H1 (cell line): ENCODE results near the gene GUCY2D. TPM values are rescaled to one million over a fixed set of nuclear protein-coding genes. Genes with fewer than 3 reads are reported as not detected.

Experiments used
- CTCF ChIA-PET: fragments of 300-600 bp; sonication (Branson Sonifier 250); formaldehyde crosslinking; loops from one replicate; lab custom pipeline; 2021; ENCODE audit not compliant: partially characterized antibody; lab: Charles Lee
- POLR2A ChIA-PET: fragments of 300-600 bp; sonication (Branson Sonifier 250); formaldehyde crosslinking; loops from one replicate; lab custom pipeline; 2021; ENCODE audit warnings: inconsistent platforms; ENCODE audit not compliant: partially characterized antibody; lab: Charles Lee
- DNase-seq, 2 experiments: peaks; one replicate each; pipeline versions ENCODE4 v3.0.0 to v3.0.0-alpha.2; 2010 to 2022; ENCODE audit warnings: low spot score in 2 of 2, low read depth in 1 of 2, mixed read lengths in 1 of 2
- FAIRE-seq: peaks from 2 replicates; lab custom pipeline; 2011; peaks lifted over from hg19 to GRCh38; lab: Jason Lieb, UNC
- H2AFZ ChIP-seq: 2 replicates; pipeline ENCODE4 v1.8.1; 2012; ENCODE audit warnings: low read length, inconsistent platforms
- H2AK5ac ChIP-seq: 2 replicates; pipeline ENCODE4 v1.6.1; 2013; ENCODE audit warnings: low read depth, low read length
- H2BK120ac ChIP-seq: replicated peaks from 2 replicates; pipeline ENCODE3; 2013; ENCODE audit warnings: low read depth, low read length, inconsistent platforms
- H2BK12ac ChIP-seq: 2 replicates; pipeline ENCODE4 v1.6.1; 2013; ENCODE audit warnings: low read depth, low read length
- H2BK15ac ChIP-seq: 2 replicates; pipeline ENCODE4 v1.6.1; 2013; ENCODE audit warnings: low read length
- H2BK20ac ChIP-seq: 2 replicates; pipeline ENCODE4 v1.6.1; 2013; ENCODE audit warnings: low read length
- H2BK5ac ChIP-seq: 2 replicates; pipeline ENCODE4 v1.6.1; 2013; ENCODE audit warnings: low read depth, low read length
- H3K14ac ChIP-seq: 2 replicates; pipeline ENCODE4 v1.6.1; 2013; ENCODE audit warnings: inconsistent platforms; ENCODE audit not compliant: insufficient read length
- H3K18ac ChIP-seq: 2 replicates; pipeline ENCODE4 v1.6.1; 2013; ENCODE audit warnings: low read length; ENCODE audit errors: extremely low read depth
- H3K23ac ChIP-seq: 2 replicates; pipeline ENCODE4 v1.6.1; 2013; ENCODE audit warnings: inconsistent platforms; ENCODE audit not compliant: insufficient read length
- H3K23me2 ChIP-seq: 2 replicates; pipeline ENCODE4 v1.6.1; 2013; ENCODE audit warnings: low read depth, low read length
- H3K27ac ChIP-seq: 2 replicates; pipeline ENCODE4 v1.6.1; 2011; ENCODE audit warnings: low read depth, low read length, inconsistent platforms
- H3K27me3 ChIP-seq, 4 experiments: replicated peaks in 1 of 4; 1 replicate in 1 of 4; 2 replicates in 3 of 4; pipeline versions ENCODE4 v1.6.1 to v1.8.1; 2011 to 2013; ENCODE audit warnings: low read length in 3 of 4, mild to moderate bottlenecking in 3 of 4, inconsistent platforms in 2 of 4, mixed read lengths in 2 of 4, moderate library complexity in 1 of 4; ENCODE audit not compliant: control insufficient read depth in 3 of 4, insufficient read depth in 3 of 4; ENCODE audit errors: extremely low read depth in 1 of 4
- H3K36me3 ChIP-seq, 4 experiments: 2 replicates each; pipeline versions ENCODE4 v1.6.1 to v1.8.1; 2011 to 2013; ENCODE audit warnings: mild to moderate bottlenecking in 4 of 4, low read length in 3 of 4, moderate library complexity in 2 of 4, control low read depth in 1 of 4, inconsistent platforms in 1 of 4; ENCODE audit not compliant: insufficient read depth in 4 of 4, control insufficient read depth in 2 of 4
- H3K4ac ChIP-seq: replicated peaks from 2 replicates; pipeline ENCODE3; 2013; ENCODE audit warnings: low read length, low read depth, mixed read lengths, inconsistent platforms; ENCODE audit not compliant: insufficient read length
- H3K4me1 ChIP-seq, 4 experiments: replicated peaks in 1 of 4; 1 replicate in 1 of 4; 2 replicates in 3 of 4; pipeline versions ENCODE4 v1.6.1 to v1.8.1; 2011 to 2013; ENCODE audit warnings: low read length in 3 of 4, inconsistent platforms in 2 of 4, mixed read lengths in 1 of 4; ENCODE audit not compliant: insufficient read depth in 4 of 4, control insufficient read depth in 3 of 4
- H3K4me2 ChIP-seq, 2 experiments: 2 replicates each; pipeline versions ENCODE4 v1.6.1 to v1.8.1; 2011 to 2013; ENCODE audit warnings: low read depth in 2 of 2, low read length in 2 of 2, control low read depth in 1 of 2, inconsistent platforms in 1 of 2, mild to moderate bottlenecking in 1 of 2; ENCODE audit not compliant: insufficient read depth in 1 of 2
- H3K4me3 ChIP-seq, 4 experiments: fragments of 200-600, 300-600 bp in 1 of 4; sonication (generic), shearing (Covaris generic), sonication (Bioruptor Twin) in 1 of 4; 2 replicates each; pipeline versions ENCODE4 v1.5.1 to v1.8.1; 2011 to 2016; ENCODE audit warnings: low read length in 4 of 4, low read depth in 3 of 4, control low read depth in 2 of 4, inconsistent platforms in 2 of 4, mild to moderate bottlenecking in 2 of 4, mixed read lengths in 1 of 4, moderate library complexity in 1 of 4; ENCODE audit not compliant: insufficient read depth in 2 of 4; ENCODE audit errors: extremely low read depth in 1 of 4
- H3K56ac ChIP-seq: replicated peaks from 2 replicates; pipeline ENCODE3; 2013; ENCODE audit warnings: low read depth, mild to moderate bottlenecking, mixed read lengths, low read length, inconsistent platforms; ENCODE audit not compliant: insufficient read length
- H3K79me1 ChIP-seq: 2 replicates; pipeline ENCODE4 v1.6.1; 2013; ENCODE audit warnings: low read depth, low read length, control low read depth
- H3K79me2 ChIP-seq, 2 experiments: 2 replicates each; pipeline versions ENCODE4 v1.6.1 to v1.8.1; 2012 to 2013; ENCODE audit warnings: low read length in 2 of 2, mild to moderate bottlenecking in 2 of 2, inconsistent platforms in 1 of 2; ENCODE audit not compliant: insufficient read depth in 2 of 2, control insufficient read depth in 1 of 2
- H3K9ac ChIP-seq, 4 experiments: replicated peaks in 1 of 4; 1 replicate in 1 of 4; 2 replicates in 3 of 4; pipeline versions ENCODE4 v1.6.1 to v1.8.1; 2011 to 2013; ENCODE audit warnings: low read depth in 3 of 4, low read length in 3 of 4, control low read depth in 2 of 4, mild to moderate bottlenecking in 2 of 4, moderate library complexity in 2 of 4, inconsistent platforms in 1 of 4; ENCODE audit errors: extremely low read depth in 1 of 4
- H3K9me3 ChIP-seq, 2 experiments: 2 replicates each; pipeline versions ENCODE4 v1.6.1 to v1.8.1; 2012 to 2013; ENCODE audit warnings: mild to moderate bottlenecking in 2 of 2, moderate library complexity in 2 of 2, control low read depth in 1 of 2, inconsistent platforms in 1 of 2, low read depth in 1 of 2, low read length in 1 of 2, mixed read lengths in 1 of 2; ENCODE audit not compliant: insufficient read depth in 2 of 2
- H4K20me1 ChIP-seq, 2 experiments: replicated peaks in 1 of 2; 2 replicates each; pipeline versions ENCODE3 to v1.8.1; 2011 to 2013; ENCODE audit warnings: inconsistent platforms in 2 of 2, low read length in 2 of 2, mild to moderate bottlenecking in 1 of 2; ENCODE audit not compliant: insufficient read depth in 2 of 2, control insufficient read depth in 1 of 2
- H4K5ac ChIP-seq: 2 replicates; pipeline ENCODE4 v1.6.1; 2013; ENCODE audit warnings: low read length, low read depth, mixed read lengths, inconsistent platforms; ENCODE audit not compliant: insufficient read length
- H4K8ac ChIP-seq: 2 replicates; pipeline ENCODE4 v1.8.0; 2013; ENCODE audit warnings: mild to moderate bottlenecking, moderate library complexity, low read length, inconsistent platforms; ENCODE audit not compliant: insufficient read depth; ENCODE audit errors: extremely low read depth
- H4K91ac ChIP-seq: replicated peaks from 2 replicates; pipeline ENCODE3; 2013; ENCODE audit warnings: low read length, mixed read lengths, inconsistent platforms; ENCODE audit not compliant: insufficient read length
- CHD1 ChIP-seq: IDR thresholded peaks from 2 replicates; pipeline ENCODE4 v1.6.1; 2012; ENCODE audit warnings: low read depth, low read length, improper control_type of control experiment
- CHD2 ChIP-seq: IDR thresholded peaks from 2 replicates; pipeline ENCODE4 v1.6.1; 2012; ENCODE audit warnings: low read length, improper control_type of control experiment
- HDAC6 ChIP-seq: IDR thresholded peaks from one replicate; pipeline ENCODE4 v1.7.1; 2012; ENCODE audit warnings: low read depth, mild to moderate bottlenecking, inconsistent platforms, low read length, moderate library complexity
- KDM1A ChIP-seq: fragments of 200-600, 300-600 bp; sonication (generic); IDR thresholded peaks from 2 replicates; pipeline ENCODE4 v1.7.1; 2016; ENCODE audit warnings: mild to moderate bottlenecking, low read length, borderline replicate concordance
- NRF1 ChIP-seq: IDR thresholded peaks from 2 replicates; pipeline ENCODE4 v1.6.1; 2011; ENCODE audit warnings: mild to moderate bottlenecking, low read depth, low read length, improper control_type of control experiment
- RAD21 ChIP-seq, 2 experiments: IDR thresholded peaks in 1 of 2; conservative IDR thresholded peaks in 1 of 2; 2 replicates each; pipeline ENCODE4 v1.6.1; 2011; ENCODE audit warnings: low read depth in 2 of 2, low read length in 2 of 2, improper control_type of control experiment in 1 of 2, inconsistent platforms in 1 of 2, mild to moderate bottlenecking in 1 of 2, moderate library complexity in 1 of 2
- RFX5 ChIP-seq: IDR thresholded peaks from 2 replicates; pipeline ENCODE4 v1.6.1; 2011; ENCODE audit warnings: low read depth, low read length, improper control_type of control experiment, borderline replicate concordance
- SAP30 ChIP-seq: fragments of 300-600 bp; sonication (generic); IDR thresholded peaks from 2 replicates; pipeline ENCODE4 v1.7.1; 2012; ENCODE audit warnings: low read length, moderate library complexity, mild to moderate bottlenecking, inconsistent platforms; ENCODE audit not compliant: insufficient read depth, insufficient replicate concordance
- SIN3A ChIP-seq, 2 experiments: IDR thresholded peaks in 1 of 2; conservative IDR thresholded peaks in 1 of 2; 2 replicates each; pipeline ENCODE4 v1.6.1; 2011 to 2012; ENCODE audit warnings: low read length in 2 of 2, improper control_type of control experiment in 1 of 2, low read depth in 1 of 2, mild to moderate bottlenecking in 1 of 2
- SIX5 ChIP-seq: IDR thresholded peaks from 2 replicates; pipeline ENCODE4 v1.6.1; 2011; ENCODE audit warnings: mild to moderate bottlenecking, low read depth, low read length
- SUZ12 ChIP-seq: fragments of 200-600 bp; sonication (generic); IDR thresholded peaks from 2 replicates; pipeline ENCODE4 v1.6.1; 2012; ENCODE audit warnings: mild to moderate bottlenecking, inconsistent platforms, low read length, moderate library complexity, mixed read lengths
- WGBS, 2 experiments: shearing (Covaris generic) in 1 of 2; methylation state at CpG; one replicate each; pipeline versions ENCODE4 v1.1.6 to v1.1.7; 2013 to 2015; ENCODE audit warnings: low lambda C conversion rate in 2 of 2, mixed read lengths in 2 of 2, inconsistent platforms in 1 of 2, low coverage in 1 of 2, missing lambda C conversion rate in 1 of 2; ENCODE audit not compliant: insufficient replicate concordance in 2 of 2, insufficient coverage in 1 of 2, insufficient read length in 1 of 2; ENCODE audit errors: extremely low coverage in 1 of 2, missing lambda C conversion rate in 1 of 2; 5-methylcytosine and 5-hydroxymethylcytosine counted together
- polyA plus RNA-seq, 7 experiments: library from polyadenylated mRNA; depleted of rRNA in 3 of 7; stranded (reverse) in 5 of 7; unstranded in 2 of 7; fragments of >200 nt in 5 of 7; fragments of 200-250 nt in 2 of 7; gene quantifications; 1 replicate in 5 of 7; 2 replicates in 1 of 7; 4 replicates in 1 of 7; pipeline versions ENCODE4 v1.2.1 to v1.2.3, GENCODE V29; 2011 to 2013; ENCODE audit warnings: missing spikeins in 2 of 7, mixed read lengths in 2 of 7
- total RNA-seq: library from RNA; stranded (reverse); fragmentation: NEBNext Ultra II Directional; extraction: Animal tissue kit (Norgen Biotek cat#: 25700); gene quantifications from 2 replicates; pipeline ENCODE4 v1.2.1, GENCODE V29; 2021

Gene GUCY2D
- total and polyA plus RNA-seq, 2 of the 8 experiments (the other 6 are each of a cell fraction or from before 2014, with no cell fraction given): 0.20 to 0.48 TPM

DNA sequence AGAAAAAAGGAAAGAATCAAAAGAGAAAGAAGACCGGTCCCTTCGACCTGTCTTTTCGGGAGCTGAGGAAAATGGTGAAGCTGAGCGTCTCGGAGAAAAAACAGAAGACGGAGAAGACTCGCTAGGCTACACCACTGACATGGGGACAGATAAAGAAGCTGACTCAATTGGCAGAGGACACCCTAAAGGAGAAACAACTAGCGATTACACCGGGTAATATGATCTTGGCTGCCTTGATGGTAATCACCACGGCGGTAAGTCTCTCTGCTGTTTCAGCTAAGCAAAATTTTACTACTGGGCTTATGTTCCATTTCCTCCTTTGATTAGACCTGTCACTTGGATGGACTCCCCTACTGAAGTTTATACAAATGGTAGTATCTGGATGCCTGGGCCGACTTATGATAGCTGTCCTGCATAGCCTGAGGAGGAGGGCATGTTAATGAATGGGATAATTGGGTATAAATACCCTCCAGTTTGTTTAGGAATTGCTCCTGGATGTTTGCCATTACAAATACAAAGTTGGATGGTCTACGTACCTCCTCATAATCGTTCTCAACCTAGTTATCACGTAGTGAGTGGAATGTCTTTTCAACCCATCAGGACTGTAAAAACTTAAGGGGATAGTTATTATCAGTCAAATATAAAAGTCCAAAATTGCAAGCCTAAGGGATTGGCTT, 60.5 kb downstream of the GUCY2D start:
- no peaks in the 10 kb centered on the region; the same call in 1 of the 2 replicates for H3K79me1 ChIP-seq
- no peak overlapping the region for H3K9ac ChIP-seq
- no peaks in the 10 kb centered on the region for H3K79me2 ChIP-seq
- ChIA-PET POLR2A (interaction anchor here (1.0 to 2.2 kb wide), 7 partner anchors 8 to 160 kb away, joined by 3 to 10 read pairs (median 4); no protein-coding TSS in a partner anchor), CTCF (interaction anchor here (1.0 to 11.6 kb wide), 12 partner anchors 12 to 320 kb away, joined by 3 to 270 read pairs (median 20); partner anchors contain the start of genes ALOX12B, ALOX15B and ALOXE3)
- H3K36me3 ChIP-seq: no peaks in the 10 kb centered on the region
- H3K18ac ChIP-seq: no peak overlapping the region; the same call in 1 of the 2 replicates
- H3K23me2 ChIP-seq: peaks cover 9% of the 10 kb centered on the region; the same call in 1 of the 2 replicates
- peaks cover 7 to 29% (median 15%) of the 10 kb centered on the region in 4 experiments for H3K4me1 ChIP-seq
- no peak overlapping the region for H2AFZ ChIP-seq
- no peak overlapping the region for H2BK120ac ChIP-seq
- H3K4ac ChIP-seq: no peak overlapping the region
- H2BK5ac ChIP-seq: no peak overlapping the region
- no peak overlapping the region for H4K91ac ChIP-seq
- peak overlapping the region; percentile 32 to 56 (median 42) for H3K4me3 ChIP-seq
- H3K9me3 ChIP-seq: no peaks in the 10 kb centered on the region
- DNase-seq (no peak), FAIRE-seq (no peak)
- H3K23ac ChIP-seq: no peak overlapping the region
- H3K56ac ChIP-seq: no peak overlapping the region
- no peak overlapping the region for H3K27ac ChIP-seq
- H4K5ac ChIP-seq: no peak overlapping the region
- H4K8ac ChIP-seq: no peak overlapping the region
- H2BK20ac ChIP-seq: no peak overlapping the region
- peaks cover 0 to 4% of the 10 kb centered on the region in 2 experiments for H4K20me1 ChIP-seq
- H3K14ac ChIP-seq: no peak overlapping the region
- peaks cover 5 to 20% (median 17%) of the 10 kb centered on the region in 4 experiments; a peak in 5 of 7 replicates for H3K27me3 ChIP-seq
- WGBS, 2 experiments: 6% methylated on average over 15 of the region's 15 CpGs; no CpG with 5 or more reads in 1 of the 2 experiments
- peak overlapping the region; percentile 80 to 86 for H3K4me2 ChIP-seq
- H2BK12ac ChIP-seq: no peak overlapping the region
- H2AK5ac ChIP-seq: no peak overlapping the region
- no peak overlapping the region for H2BK15ac ChIP-seq
- TF ChIP-seq SIN3A (conservative IDR thresholded peaks at IDR 0.05 in 1 of 2, IDR thresholded peaks at IDR 0.05 in 1 of 2; ENCODE audit: low read depth in 1 of 2, low read length in 2 of 2) (0 out of 4 replicates have a peak, but pooled peaks of 1 of the 2 experiments have one; percentile 48), RAD21 (IDR thresholded peaks at IDR 0.05 in 1 of 2, conservative IDR thresholded peaks at IDR 0.05 in 1 of 2; ENCODE audit: low read depth in 2 of 2, low read length in 2 of 2) (no peak), SIX5 (no peak), CHD1 (peak; percentile 50; the same call in 1 of the 2 replicates), NRF1 (no peak), HDAC6 (no peak), CHD2 (no peak), RFX5 (no peak), SUZ12 (peak; percentile 35), KDM1A (no peak), SAP30 (peak; percentile 31)
